Measurements from ENCODE around the gene AIFM2. TPM values are rescaled to one million over a fixed set of nuclear protein-coding genes. Genes with fewer than 3 reads are reported as not detected.

AIFM2 gene
- total and polyA plus RNA-seq, 2 of the 13 experiments (the other 11 are each of a cell fraction or from before 2014, with no cell fraction given): 20.3 to 29.5 TPM

DNA sequence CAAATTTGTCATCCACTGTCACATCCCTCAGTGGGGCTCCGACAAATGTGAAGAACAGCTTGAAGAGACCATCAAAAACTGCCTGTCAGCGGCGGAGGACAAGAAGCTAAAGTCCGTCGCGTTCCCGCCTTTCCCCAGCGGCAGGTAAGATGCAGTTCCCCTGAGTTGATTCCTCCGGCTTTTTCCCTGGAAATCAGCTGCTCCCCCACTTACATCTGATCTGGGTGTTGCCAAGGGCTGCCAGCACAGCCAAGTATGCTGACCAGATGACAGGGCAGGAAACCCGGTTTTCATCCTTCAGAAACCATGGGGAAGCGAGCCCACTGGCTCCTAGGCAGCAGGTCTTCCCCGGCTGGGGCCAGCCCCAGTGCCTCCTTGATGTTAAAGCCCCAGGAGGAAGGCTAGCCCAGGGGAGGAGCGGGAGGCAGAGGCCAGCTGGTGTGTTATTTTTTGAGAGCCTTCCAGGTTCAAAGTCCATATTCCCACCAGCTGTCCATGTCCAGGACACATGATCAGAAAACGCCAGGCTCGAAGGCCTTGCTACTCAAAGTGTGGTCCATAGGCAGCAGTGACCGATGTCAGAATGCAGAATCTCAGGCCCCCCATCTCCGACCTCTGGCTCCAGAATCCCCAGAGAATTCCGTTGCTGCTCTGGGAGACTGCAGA is 23.4 kb downstream of the AIFM2 start (continued):
- TF ChIP-seq, protein P1, sequence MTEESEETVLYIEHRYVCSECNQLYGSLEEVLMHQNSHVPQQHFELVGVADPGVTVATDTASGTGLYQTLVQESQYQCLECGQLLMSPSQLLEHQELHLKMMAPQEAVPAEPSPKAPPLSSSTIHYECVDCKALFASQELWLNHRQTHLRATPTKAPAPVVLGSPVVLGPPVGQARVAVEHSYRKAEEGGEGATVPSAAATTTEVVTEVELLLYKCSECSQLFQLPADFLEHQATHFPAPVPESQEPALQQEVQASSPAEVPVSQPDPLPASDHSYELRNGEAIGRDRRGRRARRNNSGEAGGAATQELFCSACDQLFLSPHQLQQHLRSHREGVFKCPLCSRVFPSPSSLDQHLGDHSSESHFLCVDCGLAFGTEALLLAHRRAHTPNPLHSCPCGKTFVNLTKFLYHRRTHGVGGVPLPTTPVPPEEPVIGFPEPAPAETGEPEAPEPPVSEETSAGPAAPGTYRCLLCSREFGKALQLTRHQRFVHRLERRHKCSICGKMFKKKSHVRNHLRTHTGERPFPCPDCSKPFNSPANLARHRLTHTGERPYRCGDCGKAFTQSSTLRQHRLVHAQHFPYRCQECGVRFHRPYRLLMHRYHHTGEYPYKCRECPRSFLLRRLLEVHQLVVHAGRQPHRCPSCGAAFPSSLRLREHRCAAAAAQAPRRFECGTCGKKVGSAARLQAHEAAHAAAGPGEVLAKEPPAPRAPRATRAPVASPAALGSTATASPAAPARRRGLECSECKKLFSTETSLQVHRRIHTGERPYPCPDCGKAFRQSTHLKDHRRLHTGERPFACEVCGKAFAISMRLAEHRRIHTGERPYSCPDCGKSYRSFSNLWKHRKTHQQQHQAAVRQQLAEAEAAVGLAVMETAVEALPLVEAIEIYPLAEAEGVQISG (CRISPR knock-in tag; IDR thresholded peaks at IDR 0.05): peak; percentile 71; the same call in 1 of the 2 replicates
- TF ChIP-seq, protein P2, sequence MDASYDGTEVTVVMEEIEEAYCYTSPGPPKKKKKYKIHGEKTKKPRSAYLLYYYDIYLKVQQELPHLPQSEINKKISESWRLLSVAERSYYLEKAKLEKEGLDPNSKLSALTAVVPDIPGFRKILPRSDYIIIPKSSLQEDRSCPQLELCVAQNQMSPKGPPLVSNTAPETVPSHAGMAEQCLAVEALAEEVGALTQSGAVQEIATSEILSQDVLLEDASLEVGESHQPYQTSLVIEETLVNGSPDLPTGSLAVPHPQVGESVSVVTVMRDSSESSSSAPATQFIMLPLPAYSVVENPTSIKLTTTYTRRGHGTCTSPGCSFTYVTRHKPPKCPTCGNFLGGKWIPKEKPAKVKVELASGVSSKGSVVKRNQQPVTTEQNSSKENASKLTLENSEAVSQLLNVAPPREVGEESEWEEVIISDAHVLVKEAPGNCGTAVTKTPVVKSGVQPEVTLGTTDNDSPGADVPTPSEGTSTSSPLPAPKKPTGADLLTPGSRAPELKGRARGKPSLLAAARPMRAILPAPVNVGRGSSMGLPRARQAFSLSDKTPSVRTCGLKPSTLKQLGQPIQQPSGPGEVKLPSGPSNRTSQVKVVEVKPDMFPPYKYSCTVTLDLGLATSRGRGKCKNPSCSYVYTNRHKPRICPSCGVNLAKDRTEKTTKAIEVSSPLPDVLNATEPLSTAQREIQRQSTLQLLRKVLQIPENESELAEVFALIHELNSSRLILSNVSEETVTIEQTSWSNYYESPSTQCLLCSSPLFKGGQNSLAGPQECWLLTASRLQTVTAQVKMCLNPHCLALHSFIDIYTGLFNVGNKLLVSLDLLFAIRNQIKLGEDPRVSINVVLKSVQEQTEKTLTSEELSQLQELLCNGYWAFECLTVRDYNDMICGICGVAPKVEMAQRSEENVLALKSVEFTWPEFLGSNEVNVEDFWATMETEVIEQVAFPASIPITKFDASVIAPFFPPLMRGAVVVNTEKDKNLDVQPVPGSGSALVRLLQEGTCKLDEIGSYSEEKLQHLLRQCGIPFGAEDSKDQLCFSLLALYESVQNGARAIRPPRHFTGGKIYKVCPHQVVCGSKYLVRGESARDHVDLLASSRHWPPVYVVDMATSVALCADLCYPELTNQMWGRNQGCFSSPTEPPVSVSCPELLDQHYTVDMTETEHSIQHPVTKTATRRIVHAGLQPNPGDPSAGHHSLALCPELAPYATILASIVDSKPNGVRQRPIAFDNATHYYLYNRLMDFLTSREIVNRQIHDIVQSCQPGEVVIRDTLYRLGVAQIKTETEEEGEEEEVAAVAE (CRISPR knock-in tag; IDR thresholded peaks at IDR 0.05; ENCODE audit: borderline replicate concordance): 0 out of 2 replicates have a peak, but pooled peaks have one; percentile 46
- TF ChIP-seq HMG20B (CRISPR knock-in tag; conservative IDR thresholded peaks at IDR 0.05) (no peak), SOX5 (CRISPR knock-in tag; IDR thresholded peaks at IDR 0.05; ENCODE audit: borderline replicate concordance) (peak; percentile 69; the same call in 1 of the 2 replicates), SOX6 (IDR thresholded peaks at IDR 0.05) (no peak), SOX6 (CRISPR knock-in tag; IDR thresholded peaks at IDR 0.05) (peak; percentile 75), PCBP1 (IDR thresholded peaks at IDR 0.05; ENCODE audit: borderline replicate concordance, low read depth, low read length) (no peak), ZNF616 (CRISPR knock-in tag; IDR thresholded peaks at IDR 0.05; ENCODE audit: low read depth) (no peak), ZFP41 (CRISPR knock-in tag; IDR thresholded peaks at IDR 0.05; ENCODE audit: borderline replicate concordance) (no peak), ARNT (IDR thresholded peaks at IDR 0.05) (no peak), HOXA5 (CRISPR knock-in tag; IDR thresholded peaks at IDR 0.05) (peak; percentile 72), ZNF235 (CRISPR knock-in tag; IDR thresholded peaks at IDR 0.05; ENCODE audit: borderline replicate concordance) (no peak), SYNCRIP (IDR thresholded peaks at IDR 0.05; ENCODE audit: insufficient read depth, low read depth, low read length) (no peak), RNF2 (conservative IDR thresholded peaks at IDR 0.05; ENCODE audit: low read depth) (no peak), ZNF724P (CRISPR knock-in tag; IDR thresholded peaks at IDR 0.05; ENCODE audit: borderline replicate concordance) (no peak), ZNF577 (CRISPR knock-in tag; IDR thresholded peaks at IDR 0.05; ENCODE audit: borderline replicate concordance, low read depth) (no peak), NKX3-1 (CRISPR knock-in tag; IDR thresholded peaks at IDR 0.05) (0 out of 2 replicates have a peak, but pooled peaks have one; percentile 44), ZBTB21 (CRISPR knock-in tag; IDR thresholded peaks at IDR 0.05) (no peak), SP2 (CRISPR knock-in tag; IDR thresholded peaks at IDR 0.05) (no peak)
- TF ChIP-seq, protein P3, sequence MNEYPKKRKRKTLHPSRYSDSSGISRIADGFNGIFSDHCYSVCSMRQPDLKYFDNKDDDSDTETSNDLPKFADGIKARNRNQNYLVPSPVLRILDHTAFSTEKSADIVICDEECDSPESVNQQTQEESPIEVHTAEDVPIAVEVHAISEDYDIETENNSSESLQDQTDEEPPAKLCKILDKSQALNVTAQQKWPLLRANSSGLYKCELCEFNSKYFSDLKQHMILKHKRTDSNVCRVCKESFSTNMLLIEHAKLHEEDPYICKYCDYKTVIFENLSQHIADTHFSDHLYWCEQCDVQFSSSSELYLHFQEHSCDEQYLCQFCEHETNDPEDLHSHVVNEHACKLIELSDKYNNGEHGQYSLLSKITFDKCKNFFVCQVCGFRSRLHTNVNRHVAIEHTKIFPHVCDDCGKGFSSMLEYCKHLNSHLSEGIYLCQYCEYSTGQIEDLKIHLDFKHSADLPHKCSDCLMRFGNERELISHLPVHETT (CRISPR knock-in tag; conservative IDR thresholded peaks at IDR 0.05): no peak
- TF ChIP-seq, protein P4, sequence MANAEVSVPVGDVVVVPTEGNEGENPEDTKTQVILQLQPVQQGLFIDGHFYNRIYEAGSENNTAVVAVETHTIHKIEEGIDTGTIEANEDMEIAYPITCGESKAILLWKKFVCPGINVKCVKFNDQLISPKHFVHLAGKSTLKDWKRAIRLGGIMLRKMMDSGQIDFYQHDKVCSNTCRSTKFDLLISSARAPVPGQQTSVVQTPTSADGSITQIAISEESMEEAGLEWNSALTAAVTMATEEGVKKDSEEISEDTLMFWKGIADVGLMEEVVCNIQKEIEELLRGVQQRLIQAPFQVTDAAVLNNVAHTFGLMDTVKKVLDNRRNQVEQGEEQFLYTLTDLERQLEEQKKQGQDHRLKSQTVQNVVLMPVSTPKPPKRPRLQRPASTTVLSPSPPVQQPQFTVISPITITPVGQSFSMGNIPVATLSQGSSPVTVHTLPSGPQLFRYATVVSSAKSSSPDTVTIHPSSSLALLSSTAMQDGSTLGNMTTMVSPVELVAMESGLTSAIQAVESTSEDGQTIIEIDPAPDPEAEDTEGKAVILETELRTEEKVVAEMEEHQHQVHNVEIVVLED (CRISPR knock-in tag; IDR thresholded peaks at IDR 0.05; ENCODE audit: borderline replicate concordance): no peak

Data from HepG2 (cell line).